CD4-positive, alpha-beta T cell treated with Interferon alpha-2 for 1 hour (primary cell): ENCODE results near the gene ELOF1.
A peak's percentile ranks its signal among the peaks of the same experiment; 100 is the strongest.

ENCODE experiments used
- DNase-seq, 2 donors: peaks; one replicate each; pipeline ENCODE4 v3.0.0-alpha.2; 2020 to 2022

ELOF1 gene

DNA sequence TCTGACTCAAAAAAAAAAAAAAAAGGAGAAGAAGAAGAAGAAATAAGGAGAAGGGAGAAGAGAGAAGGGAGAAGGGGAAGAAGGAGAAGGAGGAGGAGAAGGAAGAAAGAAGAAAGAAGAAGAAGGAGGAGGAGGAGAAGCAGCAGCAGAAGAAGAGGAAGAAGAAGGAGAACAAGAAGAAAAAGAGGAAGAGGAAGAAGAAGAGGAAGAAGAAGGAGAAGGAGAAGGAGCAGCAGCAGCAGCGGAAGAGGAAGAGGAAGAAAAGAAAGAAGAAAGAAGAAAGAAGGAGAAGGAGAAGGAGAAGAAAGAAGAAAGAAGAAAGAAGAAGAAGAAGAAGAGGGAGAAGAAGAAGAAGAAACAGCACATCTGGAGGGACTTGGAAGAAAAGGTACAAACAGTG is 24.5 kb downstream of the ELOF1 start:
- no peak for DNase-seq

- DNase-seq = peak; percentile 45 to 55
Measured at GRCh38 chr19:11530432-11530831, 28.6 kb downstream of the ELOF1 start.

GRCh38 chr19:11528551-11529341 is 30.3 kb downstream of the ELOF1 start, which contains the start of gene ECSIT:
Gene ECSIT (minus strand): TSS chr19:11529134. CDS start chr19:11519170, 9,964 bp downstream.
- peak; percentile 95 to 96 for DNase-seq

DNA sequence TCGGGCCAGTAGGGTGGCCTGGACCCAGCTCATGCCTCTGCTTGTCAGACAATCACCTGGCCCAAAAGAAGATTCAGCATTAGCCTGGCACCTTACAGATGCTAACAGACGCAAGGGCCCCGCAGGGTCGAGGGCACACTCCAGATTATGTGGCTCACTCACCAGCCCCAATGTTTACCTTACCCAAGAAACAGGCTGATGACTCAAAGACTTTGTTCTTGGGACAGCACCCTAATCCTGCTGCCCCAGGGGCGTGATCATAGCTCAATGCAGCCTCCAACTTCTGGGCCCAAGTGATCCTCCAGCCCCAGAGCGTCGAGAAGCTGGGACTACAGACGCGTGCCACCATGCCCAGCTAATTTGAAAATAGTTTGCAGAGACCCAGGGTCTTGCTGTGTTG is 39.9 kb downstream of the ELOF1 start:
- DNase-seq = no peak

- no peak for DNase-seq
Measured at GRCh38 chr19:11513946-11514345, 45.1 kb downstream of the ELOF1 start.

- no peak for DNase-seq
Measured at GRCh38 chr19:11510444-11510843, 48.6 kb downstream of the ELOF1 start.

DNA sequence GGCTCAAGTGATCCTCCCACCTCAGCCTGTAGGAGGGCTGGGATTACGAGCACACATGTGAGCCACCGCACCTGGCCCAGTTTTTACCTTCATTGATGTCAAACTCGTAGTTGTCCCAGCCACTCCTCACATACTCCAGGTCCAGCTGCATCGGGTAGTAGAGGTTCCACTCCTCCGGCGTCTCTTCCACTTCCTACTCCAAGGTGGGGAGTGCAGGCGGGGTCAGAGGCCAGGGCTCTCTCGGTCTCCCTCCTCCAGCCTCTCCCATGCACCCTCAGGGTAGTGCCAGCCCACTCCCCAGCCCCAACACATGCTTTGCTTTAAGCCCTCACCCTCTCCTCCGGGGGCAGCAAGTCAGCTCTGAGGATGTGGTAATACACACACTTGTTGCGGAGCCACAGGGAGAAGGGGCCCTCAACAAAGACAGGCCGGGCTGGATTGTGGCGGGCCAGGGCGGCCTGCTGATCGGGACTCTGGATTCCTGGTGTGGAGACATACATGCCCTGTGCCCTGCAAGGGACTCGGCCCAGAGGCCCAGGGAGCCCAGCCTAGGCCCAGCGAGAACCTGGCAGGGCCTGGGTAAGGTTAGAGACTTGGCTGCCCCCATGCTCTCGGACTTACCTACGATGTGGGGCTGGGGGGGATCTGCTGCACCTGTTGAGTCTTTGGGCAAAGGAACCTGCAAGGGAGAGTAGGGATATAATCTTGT is 51.5 kb downstream of the ELOF1 start:
- DNase-seq = no peak

- no peak for DNase-seq
Measured at GRCh38 chr19:11506967-11507366, 52.1 kb downstream of the ELOF1 start.

GRCh38 chr19:11506101-11506555 is 52.9 kb downstream of the ELOF1 start:
- DNase-seq = peak in 1 of 2 donors; percentile 6

DNA sequence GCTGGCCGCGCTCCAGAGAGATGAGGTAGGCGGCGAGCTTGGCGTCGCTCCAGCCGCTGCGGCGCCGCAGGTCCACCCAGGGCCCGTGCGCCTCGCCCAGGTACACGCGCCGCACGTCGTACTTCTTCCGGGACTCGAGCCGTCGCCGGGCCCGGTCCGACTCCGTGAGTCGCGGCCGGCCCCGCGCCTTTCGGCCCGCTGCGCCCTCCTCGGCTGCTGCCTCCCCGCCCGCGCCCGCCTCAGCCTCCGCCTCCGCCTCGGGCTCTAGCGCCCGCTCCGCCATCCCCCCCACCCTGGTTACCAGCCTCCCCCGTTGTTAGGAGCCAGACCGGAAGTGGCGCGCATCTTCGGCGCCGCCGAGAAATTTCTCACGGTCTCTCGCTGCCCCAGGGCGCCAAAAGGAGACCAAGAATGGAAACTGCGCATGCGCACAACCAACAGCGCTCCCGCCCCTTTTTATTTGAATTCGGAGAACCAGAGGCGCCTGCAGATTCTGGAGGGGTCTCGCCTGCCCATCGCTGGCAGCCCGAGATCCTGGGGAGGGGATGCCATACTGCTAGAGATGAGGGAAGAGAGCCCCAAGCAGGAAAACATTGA is 53.4 kb downstream of the ELOF1 start, which contains the start of gene ZNF653:
Gene ZNF653 (minus strand): TSS at position 336 of the 597 bp plus-strand sequence. CDS start 53 bp downstream, at position 283.
- DNase-seq = peak; percentile 95 to 97

GRCh38 chr19:11505032-11505503 is 54.0 kb downstream of the ELOF1 start:
- peak; percentile 97 to 98 for DNase-seq

GRCh38 chr19:11504502-11505031 is 54.5 kb downstream of the ELOF1 start:
- DNase-seq = no peak
